Activated CD8-positive, alpha-beta memory T cell treated with anti-CD3 and anti-CD28 coated beads, Interleukin-2, amount 50 U/mL, for 48 hours (primary cell): ENCODE data around the gene PHACTR4.
"Not testable (repeated sequence)": the region's sequence is repeated elsewhere in the genome, so short reads cannot be mapped to it uniquely, and the experiment has no call there.

Source experiments
- DNase-seq: peaks from one replicate; pipeline ENCODE4 v3.0.0-alpha.2; 2020

PHACTR4 gene

DNA sequence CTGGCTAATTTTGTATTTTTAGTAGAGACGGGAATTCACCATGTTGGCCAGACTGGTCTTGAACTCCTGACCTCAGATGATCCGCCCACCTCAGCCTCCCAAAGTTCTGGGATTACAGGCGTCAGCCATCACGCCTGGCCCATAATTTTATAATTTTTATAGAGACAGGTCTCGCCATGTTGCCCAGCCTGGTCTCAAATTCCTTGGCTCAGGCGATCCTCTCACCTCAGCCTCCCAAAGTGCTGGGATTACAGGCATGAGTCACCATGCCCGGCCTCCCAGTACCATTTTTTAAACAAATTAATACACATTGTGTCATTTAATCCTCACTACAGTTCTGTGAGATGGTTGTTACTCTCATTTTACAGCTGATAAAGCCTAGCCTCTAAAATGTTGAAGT, 3.9 kb downstream of the PHACTR4 start:
- not testable (repeated sequence) for DNase-seq

DNA sequence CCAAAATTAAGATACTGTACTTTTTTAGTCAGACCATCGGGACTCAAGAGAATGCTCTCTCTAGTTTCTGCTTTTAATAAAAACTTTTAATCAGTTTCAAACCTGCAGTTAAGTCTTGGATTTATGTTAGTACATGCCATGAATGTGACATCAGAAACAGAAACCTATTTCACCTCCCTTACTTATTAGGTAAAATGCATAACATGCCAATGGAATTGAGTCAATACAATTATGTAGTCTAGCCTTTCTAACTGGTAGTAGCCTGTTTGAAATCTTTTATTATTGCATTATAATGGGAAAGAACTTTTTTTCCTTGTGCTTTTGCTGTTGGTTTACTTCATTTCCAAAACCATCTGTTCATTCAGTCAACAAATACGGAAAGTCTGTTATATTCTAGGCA, 4.8 kb downstream of the PHACTR4 start:
- DNase-seq = no peak

DNA sequence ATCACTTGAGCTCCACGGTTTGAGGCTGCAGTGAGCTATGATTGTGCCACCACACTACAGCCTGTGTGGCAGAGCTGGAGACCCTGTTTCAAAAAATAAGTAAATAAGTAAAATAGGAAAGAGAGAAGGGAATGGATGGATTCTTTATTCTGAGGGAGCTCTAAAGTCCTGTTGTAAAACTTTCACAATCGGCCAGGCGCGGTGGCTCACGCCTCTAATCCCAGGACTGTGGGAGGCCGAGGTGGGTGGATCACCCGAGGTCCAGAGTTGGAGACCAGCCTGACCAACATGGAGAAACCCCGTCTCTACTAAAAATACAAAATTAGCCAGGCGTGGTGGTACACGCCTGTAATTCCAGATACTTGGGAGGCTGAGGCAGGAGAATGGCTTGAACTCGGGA, 6.1 kb downstream of the PHACTR4 start:
- DNase-seq = not testable (repeated sequence)

DNA sequence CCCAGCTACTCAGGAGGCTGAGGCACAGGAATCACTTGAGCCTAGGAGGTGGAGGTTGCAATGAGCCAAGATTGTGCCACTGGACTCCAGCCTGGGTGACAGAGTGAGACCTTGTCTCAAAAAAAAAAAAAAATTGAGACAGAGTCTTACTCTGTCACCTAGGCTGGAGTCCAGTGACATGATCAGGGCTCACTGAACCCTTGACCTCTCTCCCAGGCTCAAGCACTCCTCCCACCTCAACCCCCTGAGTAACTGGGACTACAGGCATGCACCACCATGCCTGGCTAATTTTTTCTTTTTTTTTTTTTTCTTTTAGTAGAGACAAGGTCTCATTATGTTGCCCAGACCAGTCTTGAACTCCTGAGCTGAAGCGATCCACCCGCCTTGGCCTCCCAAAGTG, 6.7 kb downstream of the PHACTR4 start:
- DNase-seq = not testable (repeated sequence)

DNA sequence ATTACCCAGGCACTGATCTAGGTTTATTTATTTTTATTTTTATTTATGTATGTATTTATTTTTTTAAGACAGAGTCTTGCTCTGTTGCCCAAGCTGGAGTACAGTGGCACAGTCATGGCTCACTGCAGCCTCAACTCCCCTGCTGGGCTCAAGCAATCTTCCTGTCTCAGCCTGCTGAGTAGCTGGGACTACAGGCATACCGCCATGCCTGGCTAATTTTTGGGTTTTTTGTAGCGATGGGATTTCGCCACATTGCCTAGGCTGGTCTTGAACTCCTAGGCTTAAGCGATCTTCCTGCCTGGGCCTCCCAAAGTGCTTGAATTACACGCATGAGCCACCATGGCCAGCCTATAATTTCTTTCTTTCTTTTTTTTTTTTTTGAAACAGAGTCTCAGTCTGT, 9.4 kb downstream of the PHACTR4 start:
- no peak for DNase-seq

DNA sequence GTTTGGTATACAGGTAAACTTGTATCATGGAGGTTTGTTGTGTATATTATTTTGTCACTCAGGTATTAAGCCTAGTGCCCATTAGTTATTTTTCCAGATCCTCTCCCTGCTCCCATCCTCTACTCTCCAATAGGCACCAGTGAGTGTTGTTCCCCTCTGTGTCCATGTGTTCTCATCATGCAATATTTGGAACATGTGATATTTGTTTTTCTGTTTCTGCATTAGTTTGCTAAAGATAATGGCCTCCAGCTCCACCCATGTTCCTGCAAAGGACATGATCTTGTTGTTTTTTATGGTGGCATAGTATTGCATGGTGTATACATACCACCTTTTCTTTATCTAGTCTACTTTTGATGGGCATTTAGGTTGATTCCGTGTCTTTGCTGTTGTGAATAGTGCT, 10.9 kb downstream of the PHACTR4 start:
- no peak for DNase-seq

DNA sequence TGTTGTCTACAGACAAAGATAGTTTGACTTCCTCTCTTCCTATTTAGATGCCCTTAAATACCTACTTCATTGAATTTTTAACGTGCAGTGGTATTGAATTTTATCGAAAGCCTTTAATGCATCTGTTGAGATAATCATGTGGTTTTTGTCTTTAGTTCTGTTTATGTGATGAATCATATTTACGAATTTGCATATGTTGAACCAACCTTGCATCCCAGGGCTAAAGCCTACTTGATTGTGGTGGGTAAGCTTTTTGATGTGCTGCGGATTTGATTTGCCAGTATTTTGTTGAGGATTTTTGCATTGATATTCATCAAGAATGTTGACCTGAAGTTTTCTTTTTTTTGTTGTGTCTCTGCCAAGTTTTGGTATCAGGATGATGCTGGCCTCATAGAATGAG, 14.2 kb downstream of the PHACTR4 start:
- DNase-seq = not testable (repeated sequence)

DNA sequence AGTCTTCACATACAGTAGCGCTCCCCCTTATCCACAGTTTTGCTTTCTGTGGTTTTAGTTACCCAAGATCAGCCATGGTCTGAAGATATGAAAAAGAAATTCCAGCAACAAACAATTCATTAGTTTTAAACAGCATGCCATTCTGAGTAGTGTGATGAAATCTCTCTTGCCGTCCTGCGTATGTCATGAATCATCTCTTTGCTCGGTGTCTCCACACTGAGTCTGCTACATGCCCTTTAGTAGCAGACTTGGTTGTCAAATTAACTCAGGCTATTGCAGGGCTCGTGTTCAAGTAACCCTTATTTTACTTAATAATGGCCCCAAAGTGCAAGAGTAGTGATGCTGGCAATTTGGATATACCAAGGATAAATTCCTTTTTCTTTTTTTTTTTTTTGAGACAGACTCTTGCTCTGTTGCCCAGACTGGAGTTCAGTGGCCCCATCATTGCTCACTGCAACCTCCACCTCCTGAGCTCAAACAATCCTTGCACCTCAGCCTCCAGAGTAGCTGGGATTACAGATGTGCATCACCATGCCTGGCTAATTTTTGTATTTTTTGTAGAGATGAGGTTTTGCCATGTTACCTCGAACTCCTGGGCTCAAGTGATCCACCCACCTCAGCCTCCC, 22.6 kb downstream of the PHACTR4 start:
- DNase-seq = no peak

DNA sequence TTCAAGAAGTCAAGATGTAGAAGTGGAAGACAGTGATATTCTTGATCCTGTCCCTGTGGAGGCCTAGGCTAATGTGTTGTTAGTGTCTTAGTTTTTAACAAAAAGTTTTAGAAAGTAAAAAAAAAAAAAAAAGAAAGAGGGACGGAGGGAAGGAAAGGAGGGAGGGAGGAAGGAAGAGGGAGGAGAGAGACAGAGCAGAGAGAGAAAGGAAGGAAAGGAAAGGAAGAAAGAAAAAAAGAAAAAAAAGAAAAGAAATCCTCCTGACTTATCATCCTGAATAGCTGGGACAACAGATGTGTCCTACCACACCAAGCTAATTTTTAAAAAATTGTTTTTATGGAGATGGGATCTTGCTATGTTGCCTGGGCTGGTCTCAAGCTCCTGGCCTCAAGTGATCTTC, 24.6 kb downstream of the PHACTR4 start:
- DNase-seq = no peak

DNA sequence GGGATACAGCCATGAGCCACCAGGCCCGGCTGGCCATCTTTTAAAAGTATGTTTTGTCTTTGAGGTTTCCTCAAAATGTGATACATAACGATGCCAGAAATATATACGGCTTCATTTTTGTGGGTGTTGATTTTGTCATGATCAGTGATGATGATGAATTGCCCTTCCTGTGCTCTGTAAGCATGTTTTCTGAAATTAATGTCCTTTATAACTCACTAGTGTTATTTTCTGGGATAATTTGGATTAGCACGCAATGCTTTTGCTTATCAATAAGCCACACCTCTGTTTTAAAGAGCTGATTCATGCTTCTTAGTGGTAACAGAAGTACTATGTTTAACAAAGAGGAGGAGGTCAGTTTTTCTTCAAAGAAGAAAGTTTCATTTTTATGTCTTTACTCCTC, 25.6 kb downstream of the PHACTR4 start:
- no peak for DNase-seq

DNA sequence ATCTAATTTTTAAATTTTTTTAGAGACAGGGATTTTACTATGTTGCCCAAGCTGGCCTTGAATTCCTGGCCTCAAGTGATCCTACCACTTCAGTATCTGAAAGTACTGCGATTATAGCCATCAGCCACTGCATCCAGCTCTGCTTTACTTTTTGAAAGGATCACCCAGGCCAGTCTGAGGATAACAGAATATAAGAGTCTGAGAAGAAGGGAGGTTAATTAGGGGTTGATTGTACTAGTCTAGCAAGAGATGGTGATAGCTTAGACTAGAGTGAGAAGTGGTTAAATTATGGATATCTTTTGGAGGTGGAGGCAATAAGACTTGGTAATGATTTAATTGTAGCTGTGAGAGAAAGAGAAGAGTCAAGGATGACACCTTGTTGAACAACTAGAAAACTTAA, 32.2 kb downstream of the PHACTR4 start:
- no peak for DNase-seq

DNA sequence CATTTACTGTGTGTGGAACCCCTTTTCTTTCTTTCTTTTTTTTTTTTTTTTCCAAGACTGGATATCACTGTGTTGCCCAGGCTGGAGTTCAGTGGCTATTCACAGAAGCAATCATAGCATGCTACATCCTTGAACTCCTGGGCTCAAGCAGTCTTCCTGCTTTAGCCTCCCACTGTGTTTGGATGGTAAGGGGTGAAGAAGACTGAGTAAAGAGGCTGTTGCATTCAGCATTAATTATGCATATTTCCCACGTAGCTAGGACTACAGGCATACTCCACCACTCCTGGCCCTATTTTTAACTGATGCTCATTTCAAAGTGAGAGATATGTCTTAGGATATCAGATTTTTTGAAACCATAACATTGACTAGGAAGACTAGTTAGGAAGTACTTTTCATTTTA, 39.5 kb downstream of the PHACTR4 start:
- DNase-seq = no peak

DNA sequence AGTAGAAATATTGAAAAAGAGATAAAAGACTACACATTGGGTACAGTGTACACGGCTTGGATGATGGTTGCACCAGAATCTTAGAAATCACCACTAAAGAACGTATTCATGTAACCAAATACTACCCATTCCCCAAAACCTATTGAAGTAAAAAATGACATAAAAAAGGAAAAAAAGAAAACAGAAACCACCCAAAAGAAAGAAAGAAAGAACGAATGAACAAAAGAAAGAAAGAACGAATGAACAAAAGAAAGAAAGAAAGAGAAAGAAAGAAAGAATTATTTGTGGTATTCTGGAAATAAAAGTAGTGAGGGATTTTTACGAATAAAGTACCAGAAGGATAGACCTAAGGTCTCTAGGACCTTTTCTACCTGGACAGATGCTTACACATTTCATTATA, 42.1 kb downstream of the PHACTR4 start:
- no peak for DNase-seq

DNA sequence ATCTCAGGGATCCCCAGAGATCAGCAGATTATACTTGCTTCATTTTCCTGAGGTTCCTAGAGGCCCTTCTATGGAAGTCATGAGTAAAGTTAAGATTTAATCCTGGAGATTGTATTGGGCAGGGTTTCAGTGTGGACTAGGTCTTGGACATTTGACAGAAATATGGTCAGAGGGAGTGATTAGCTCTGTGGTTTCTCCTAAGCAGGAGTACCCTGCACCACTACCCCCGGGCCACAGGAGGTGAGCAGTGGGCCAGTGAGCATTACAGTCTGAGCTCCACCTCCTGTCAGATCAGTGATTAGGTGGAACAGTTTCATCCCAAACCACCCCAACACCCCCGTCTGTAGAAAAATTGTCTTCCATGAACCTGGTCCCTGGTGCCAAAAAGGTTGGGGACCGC, 43.2 kb downstream of the PHACTR4 start:
- DNase-seq = no peak

DNA sequence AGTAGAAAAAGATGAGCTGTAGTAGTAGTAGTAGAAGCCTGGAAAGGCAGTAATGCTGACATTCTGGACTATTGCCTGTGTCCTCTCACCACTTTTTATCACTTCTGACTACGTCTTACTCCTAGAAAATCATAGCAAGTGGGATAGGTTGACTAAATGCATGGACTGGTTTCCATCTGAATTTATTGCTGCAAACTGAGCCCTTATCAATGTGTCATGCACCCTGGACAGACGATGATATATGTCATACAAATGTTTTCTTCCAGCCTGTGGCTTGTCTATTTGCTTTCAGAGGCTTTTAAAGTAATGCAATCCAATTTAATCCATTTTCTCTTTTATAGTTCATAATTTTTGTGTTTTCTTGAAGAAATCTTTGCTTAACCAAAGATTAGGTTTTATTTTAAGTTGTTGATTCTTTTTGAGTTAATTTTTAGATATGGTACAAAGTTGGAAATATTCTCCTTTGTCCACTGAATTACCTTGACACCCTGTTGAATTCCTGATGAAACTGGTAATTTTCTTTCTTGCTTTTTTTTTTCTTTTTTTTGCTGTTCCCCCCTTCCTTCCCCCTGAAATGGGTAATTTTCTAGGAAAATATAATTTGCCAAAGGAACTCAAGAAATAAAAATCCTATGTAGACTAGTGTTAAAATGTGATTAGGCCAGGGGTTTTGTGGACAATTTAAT, 47.1 kb downstream of the PHACTR4 start:
- no peak for DNase-seq

DNA sequence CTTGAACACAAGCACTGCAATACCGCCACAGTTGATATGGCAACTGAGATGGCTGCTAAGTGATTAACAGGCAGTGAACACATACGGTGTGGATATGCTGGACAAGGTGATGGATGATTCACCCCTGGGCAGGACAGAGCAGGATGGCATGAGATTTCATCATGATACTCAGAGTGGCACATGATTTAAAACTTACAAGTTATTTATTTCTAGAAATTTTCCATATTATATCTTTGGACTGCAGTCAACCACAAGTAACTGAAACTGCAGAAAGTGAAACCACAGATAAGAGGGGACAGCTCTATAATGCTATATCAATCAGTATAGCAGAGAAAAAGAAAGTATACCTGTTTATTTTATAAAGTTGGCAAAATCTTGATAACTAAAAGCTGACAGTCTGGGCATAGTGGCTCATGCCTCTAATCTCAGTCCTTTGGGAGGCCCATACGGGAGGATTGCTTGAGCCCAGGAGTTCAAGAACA, 47.9 kb downstream of the PHACTR4 start:
- DNase-seq = no peak

DNA sequence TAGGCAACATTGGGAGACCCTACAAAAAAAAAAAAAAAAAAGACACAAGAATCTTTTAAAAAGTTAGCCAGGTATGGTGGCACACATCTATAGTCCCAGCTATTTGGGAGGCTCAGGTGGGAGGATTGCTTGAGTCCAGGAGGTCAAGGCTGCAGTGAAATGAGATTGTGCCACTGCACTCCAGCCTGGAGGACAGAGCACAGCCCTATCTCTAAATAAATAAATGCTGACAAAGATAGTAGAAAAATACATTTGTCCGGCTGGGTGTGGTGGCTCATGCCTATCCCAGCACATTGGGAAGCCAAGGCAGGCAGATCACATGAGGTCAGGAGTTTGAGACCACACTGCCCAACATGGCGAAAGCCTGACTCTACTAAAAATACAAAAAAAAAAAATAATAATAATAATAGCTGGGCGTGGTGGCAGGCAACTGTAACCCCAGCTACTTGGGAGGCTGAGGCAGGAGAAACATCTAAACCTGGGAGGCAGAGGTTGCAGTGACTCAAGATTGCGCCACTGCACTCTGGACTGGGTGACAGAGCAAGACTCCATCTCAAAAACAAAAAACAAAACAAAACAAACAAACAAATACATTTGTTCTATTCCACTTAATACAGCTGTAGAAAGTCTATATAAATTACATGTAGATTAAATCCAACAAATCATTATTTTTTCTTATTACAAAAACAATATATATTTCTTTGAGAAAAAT, 48.5 kb downstream of the PHACTR4 start:
- no peak for DNase-seq

DNA sequence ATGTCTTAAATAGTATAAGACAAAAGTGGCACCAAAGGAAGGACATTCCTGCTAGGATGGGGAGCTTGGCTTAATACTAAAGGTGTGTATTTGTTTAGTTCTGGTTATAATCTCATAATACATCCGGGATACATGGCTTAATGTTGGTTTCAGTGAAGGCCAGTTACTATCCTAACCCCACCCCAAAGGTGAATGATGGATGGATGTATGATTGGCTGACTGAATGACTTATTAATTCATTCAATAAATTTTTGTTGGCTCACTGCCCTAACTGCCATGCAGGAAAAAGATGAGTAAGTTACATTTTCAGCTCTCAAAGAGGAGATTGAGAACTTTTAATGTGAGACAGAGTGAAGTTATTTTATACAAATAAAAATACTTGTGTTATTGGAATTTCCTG, 52.2 kb downstream of the PHACTR4 start:
- no peak for DNase-seq

DNA sequence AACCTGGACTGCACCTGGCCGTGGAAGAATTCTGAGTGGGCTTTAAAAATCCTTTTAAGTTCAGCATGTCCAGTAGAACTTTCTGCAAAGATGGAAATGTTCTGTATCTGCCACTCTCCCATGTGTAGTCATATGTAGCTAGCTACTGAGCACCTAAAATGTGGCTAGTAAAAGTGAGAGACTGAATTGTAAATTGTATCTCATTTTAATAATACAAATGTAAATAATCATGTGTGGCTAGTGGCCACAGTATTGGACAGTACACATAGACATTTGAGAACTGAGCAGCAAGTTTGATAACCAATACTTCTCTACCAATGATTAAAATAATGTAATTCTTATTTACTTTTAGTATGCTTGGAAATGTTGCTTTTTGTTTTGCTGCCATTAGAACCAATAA, 57.3 kb downstream of the PHACTR4 start:
- DNase-seq = no peak

DNA sequence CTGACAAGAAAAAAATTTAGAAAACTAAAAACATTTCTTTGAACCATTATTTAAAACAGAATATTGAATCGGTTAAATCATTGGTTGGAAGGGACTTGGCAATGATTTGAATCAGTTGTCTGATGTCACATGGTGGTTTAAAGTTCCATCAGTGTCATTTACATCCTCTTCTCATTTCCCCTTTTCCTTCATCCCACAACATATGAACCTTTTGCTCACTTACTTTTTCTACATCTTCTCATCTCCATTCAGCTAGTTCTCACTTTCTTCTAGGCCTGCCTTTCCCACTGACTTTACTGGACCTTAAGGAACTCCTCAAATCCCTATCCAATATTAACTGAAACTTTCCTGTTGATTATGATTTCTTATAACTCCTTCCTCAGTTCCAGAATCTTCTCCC, 58.5 kb downstream of the PHACTR4 start:
- no peak for DNase-seq

DNA sequence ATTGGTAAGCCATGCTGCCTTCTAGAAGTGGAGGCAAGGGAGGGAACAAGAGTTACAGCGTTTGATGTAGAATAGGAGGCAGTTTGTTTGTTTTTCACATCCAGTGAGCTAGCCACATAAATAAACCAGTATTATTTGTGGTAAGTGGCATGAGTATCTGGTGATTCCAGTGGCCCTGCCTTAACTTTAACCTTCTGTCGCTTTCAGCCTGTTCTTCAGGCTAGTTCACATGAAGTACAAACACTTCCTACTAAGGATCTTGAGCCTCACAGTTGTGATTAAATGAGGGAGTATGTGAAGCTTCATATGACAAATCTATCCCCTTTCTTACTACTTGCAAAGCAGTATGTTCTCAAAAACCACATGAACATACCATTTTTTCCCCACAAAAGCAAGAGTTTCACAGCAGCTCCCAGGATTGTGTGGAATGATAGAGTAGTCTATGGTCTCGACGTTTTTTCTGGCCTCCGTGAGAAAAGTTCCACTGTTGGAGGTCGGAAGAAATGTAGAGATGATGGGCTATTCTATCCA, 59.5 kb downstream of the PHACTR4 start:
- no peak for DNase-seq

DNA sequence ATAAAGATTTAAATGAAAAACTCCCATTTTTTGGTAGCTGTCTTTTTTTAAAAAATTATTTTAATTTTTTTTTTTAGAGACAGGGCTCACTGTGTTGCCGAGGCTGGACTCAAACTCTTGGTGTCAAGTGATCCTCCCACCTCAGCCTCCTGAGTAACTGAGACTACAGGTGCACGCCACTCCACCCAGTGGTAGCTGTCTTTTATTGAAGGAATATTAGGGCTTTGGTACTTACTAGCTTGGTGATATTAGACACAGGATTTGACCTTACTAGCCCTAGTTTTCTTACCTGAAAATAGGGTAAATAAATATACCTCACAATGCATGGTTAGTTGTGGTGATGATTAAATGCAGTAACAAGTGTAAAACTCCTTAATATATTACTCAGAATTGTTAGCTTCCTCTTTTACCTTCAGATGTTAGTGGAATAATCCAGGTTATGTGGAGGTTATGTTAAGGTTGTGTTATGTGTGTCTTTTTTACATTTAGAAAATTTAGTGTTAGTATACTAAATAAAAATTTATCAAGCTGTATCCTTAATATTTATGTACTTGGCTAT, 66.8 kb downstream of the PHACTR4 start:
- DNase-seq = no peak

DNA sequence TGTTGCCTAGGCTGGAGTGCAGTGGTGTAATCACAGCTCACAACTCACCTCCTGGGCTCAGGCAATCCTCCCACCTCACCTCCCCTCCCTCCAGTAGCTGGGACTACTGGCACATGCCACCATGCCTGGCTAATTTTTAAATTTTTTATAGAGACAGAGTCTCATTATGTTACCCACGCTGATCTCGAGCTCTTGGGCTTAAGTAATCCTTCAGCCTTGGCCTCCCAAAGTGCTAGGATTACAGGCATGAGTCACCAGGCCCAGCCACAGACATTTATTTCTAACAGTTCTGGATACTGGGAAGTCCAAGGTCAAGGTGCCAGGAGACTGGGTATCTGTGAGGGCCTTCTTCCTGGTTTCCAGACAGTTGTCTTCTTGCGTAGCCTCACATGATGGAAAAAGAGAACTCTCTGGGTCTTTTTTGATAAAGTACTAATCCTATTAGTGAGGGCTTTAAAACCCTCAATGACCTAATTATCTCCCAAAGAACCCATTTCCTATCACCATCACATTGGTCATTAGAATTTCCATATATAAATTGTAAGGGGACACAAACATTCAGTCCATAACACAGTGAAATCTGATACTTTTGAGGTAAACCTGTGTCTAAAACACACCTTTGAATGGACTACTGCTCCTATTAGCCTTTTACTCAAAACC, 67.9 kb downstream of the PHACTR4 start:
- no peak for DNase-seq
